ENCODE measurements around the gene ZFP92. TPM values are rescaled to one million over a fixed set of nuclear protein-coding genes. Genes with fewer than 3 reads are reported as not detected.

ZFP92 gene
- total RNA-seq, 1 donor from 2014 or later: 1.6 TPM

- H3K36me3 Mint-ChIP-seq (ENCODE audit: low read depth): no peaks in the 10 kb centered on the region
- ATAC-seq (ENCODE audit: low read depth) (no peak), DNase-seq (no peak)
- ChIA-PET CTCF (no interaction called here), POLR2A (no interaction called here)
- no peak overlapping the region for H3K27ac Mint-ChIP-seq
- intact Hi-C loops (cut with micrococcal nuclease): no loop called here
- peaks cover under 1% of the 10 kb centered on the region for H3K27me3 Mint-ChIP-seq
- no peak for TF ChIP-seq CTCF (IDR thresholded peaks at IDR 0.05)
- H3K4me3 Mint-ChIP-seq: no peak overlapping the region
- no peaks in the 10 kb centered on the region for H3K9me3 Mint-ChIP-seq
- H3K4me1 Mint-ChIP-seq: no peaks in the 10 kb centered on the region
Observed at GRCh38 chrX:153375571-153375970, 35.7 kb upstream of the ZFP92 start.

- ChIA-PET CTCF (no interaction called here), POLR2A (no interaction called here)
- H3K4me1 Mint-ChIP-seq: no peaks in the 10 kb centered on the region
- H3K9me3 Mint-ChIP-seq: no peaks in the 10 kb centered on the region
- DNase-seq (no peak), ATAC-seq (ENCODE audit: low read depth) (no peak)
- intact Hi-C loops (cut with micrococcal nuclease): no loop called here
- H3K36me3 Mint-ChIP-seq (ENCODE audit: low read depth): no peaks in the 10 kb centered on the region
- TF ChIP-seq CTCF (IDR thresholded peaks at IDR 0.05): no peak
- H3K4me3 Mint-ChIP-seq: no peak overlapping the region
- H3K27me3 Mint-ChIP-seq: no peaks in the 10 kb centered on the region
- no peak overlapping the region for H3K27ac Mint-ChIP-seq
Observed at GRCh38 chrX:153377727-153378126, 33.5 kb upstream of the ZFP92 start.

- no peak overlapping the region for H3K4me3 Mint-ChIP-seq
- H3K27ac Mint-ChIP-seq: no peak overlapping the region
- H3K9me3 Mint-ChIP-seq: no peaks in the 10 kb centered on the region
- ChIA-PET CTCF (no interaction called here), POLR2A (no interaction called here)
- intact Hi-C loops (cut with micrococcal nuclease): no loop called here
- no peaks in the 10 kb centered on the region for H3K4me1 Mint-ChIP-seq
- H3K27me3 Mint-ChIP-seq: no peaks in the 10 kb centered on the region
- DNase-seq: no peak
- ATAC-seq (ENCODE audit: low read depth): no peak
- TF ChIP-seq CTCF (IDR thresholded peaks at IDR 0.05): no peak
- H3K36me3 Mint-ChIP-seq (ENCODE audit: low read depth): no peaks in the 10 kb centered on the region
Observed at GRCh38 chrX:153378607-153379006, 32.7 kb upstream of the ZFP92 start.

GRCh38 chrX:153379508-153379907 lies 31.8 kb upstream of the ZFP92 start:
- H3K4me1 Mint-ChIP-seq: no peaks in the 10 kb centered on the region
- ATAC-seq (ENCODE audit: low read depth) (no peak), DNase-seq (no peak)
- H3K9me3 Mint-ChIP-seq: no peaks in the 10 kb centered on the region
- POLR2A ChIA-PET: no interaction called here
- intact Hi-C loops (cut with micrococcal nuclease): no loop called here
- CTCF ChIA-PET: no interaction called here
- H3K27ac Mint-ChIP-seq: no peak overlapping the region
- no peaks in the 10 kb centered on the region for H3K27me3 Mint-ChIP-seq
- TF ChIP-seq CTCF (IDR thresholded peaks at IDR 0.05): no peak
- H3K36me3 Mint-ChIP-seq (ENCODE audit: low read depth): no peaks in the 10 kb centered on the region
- H3K4me3 Mint-ChIP-seq: no peak overlapping the region

GRCh38 chrX:153379971-153380581 lies 31.2 kb upstream of the ZFP92 start:
- H3K9me3 Mint-ChIP-seq: no peaks in the 10 kb centered on the region
- H3K4me3 Mint-ChIP-seq: no peak overlapping the region
- CTCF ChIA-PET: no interaction called here

More at GRCh38 chrX:153379971-153380581, 31.2 kb upstream of the ZFP92 start:
- Mint-ChIP-seq H3K36me3 (ENCODE audit: low read depth) (no peaks in the 10 kb centered on the region), H3K27ac (no peak overlapping the region), H3K4me1 (no peaks in the 10 kb centered on the region), H3K27me3 (no peaks in the 10 kb centered on the region)
- POLR2A ChIA-PET: interaction anchor here (0.6 kb wide), 1 partner anchor 654 kb away, joined by 3 read pairs; no protein-coding TSS in a partner anchor
- intact Hi-C loops (cut with micrococcal nuclease): no loop called here
- DNase-seq: no peak
- no peak for TF ChIP-seq CTCF (IDR thresholded peaks at IDR 0.05)
- no peak for ATAC-seq (ENCODE audit: low read depth)

Data from activated B cell treated with CpG ODN at 0.5 μM for 24 hours (primary cell).